GM21526 (cell line): Measurements from ENCODE around the gene TRIM67.
"Not testable (repeated sequence)": the region's sequence is repeated elsewhere in the genome, so short reads cannot be mapped to it uniquely, and the experiment has no call there.

ENCODE experiments used
- ATAC-seq: cut with Tn5 transposase; IDR thresholded peaks from one replicate; pipeline ENCODE4 v1.9.1; 2021; ENCODE audit warnings: moderate library complexity; ENCODE audit not compliant: unreplicated experiment, low FRiP score

TRIM67 gene

DNA sequence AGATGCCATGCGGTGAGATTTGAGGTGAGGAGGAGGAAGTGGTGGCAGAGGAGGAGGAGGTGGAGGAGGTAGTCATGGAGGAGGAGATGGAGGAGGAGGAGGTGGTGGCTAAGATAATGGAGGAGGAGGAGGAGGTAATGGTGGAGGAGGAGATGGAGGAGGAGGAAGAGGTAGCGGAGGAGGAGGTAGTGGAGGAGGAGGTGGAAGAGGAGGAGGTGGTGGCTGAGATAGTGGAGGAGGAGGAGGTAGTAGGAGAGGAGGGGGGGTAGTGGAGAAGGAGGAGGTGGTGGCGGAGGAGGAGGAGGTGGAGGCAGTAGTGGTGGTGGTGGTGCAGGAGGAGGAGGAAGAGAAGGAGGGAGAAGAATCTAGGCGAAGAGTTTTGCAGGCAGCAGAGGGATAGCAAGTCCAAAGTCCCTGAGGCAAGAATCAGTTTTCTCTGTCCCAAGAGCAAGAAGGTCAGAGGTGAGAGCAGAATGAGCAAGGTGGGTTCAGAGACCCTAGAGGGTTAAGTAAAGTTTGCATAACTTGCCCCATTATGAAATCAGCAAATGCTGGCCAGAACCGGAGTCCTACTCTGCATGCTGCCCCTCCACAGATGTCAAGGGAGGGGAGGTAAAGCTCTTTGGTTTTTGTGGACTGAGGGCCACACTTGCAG is 40.2 kb downstream of the TRIM67 start:
- no peak for ATAC-seq

DNA sequence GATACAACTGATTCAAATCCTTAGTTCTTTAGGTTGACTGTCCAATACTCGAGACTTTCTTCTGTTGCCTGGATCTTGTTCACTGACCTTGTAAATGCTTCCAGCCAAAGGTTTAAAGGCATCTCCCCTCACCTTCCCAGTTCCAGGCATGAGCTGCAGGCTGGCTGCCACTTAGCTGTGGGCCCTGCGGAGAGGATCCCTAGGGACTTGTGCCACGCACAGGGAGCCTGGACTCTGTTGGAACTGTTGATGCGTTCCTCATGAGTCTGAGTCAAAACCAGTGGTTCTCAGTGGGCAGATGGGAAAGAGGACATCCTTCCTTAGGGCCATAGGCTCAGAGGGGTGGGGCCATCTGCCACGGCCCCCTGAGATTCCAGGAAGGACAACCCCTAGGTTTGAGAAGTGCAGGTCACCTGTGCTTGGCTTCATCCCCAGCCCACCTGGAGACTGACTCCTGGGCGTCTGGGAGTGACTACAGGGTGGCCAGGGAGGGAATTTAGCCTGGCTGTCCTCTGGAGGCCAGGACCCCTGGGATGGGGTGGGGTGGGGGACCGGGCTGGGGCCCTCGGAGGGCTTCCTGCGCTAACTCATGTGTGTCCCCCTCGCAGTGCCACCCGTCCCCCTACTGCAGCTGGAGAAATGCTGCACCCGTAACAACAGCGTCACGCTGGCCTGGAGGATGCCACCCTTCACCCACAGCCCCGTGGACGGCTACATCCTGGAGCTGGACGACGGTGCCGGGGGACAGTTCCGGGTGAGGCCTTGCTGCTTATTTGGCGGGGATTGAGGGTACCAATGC is 41.6 kb downstream of the TRIM67 start:
- no peak for ATAC-seq

DNA sequence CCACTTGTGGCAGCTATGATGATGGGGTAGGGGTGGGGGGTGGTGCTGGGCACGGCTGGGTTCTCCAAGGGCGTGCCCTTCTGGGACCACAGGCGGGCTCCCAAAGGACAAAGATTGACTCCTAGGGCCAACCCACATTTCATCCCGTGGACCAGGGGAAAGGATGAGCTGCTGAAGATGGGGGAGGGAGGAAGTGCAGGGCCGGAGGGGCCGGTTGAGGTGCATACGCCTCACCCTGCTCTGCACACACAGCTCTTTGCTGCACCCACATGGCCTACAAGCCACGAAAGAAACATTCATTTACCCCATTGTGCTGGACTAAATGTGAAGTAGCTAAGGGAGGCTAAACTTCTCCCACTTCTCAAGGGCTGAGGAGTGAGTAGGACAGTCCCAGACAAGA is 45.0 kb downstream of the TRIM67 start:
- ATAC-seq, result no peak

DNA sequence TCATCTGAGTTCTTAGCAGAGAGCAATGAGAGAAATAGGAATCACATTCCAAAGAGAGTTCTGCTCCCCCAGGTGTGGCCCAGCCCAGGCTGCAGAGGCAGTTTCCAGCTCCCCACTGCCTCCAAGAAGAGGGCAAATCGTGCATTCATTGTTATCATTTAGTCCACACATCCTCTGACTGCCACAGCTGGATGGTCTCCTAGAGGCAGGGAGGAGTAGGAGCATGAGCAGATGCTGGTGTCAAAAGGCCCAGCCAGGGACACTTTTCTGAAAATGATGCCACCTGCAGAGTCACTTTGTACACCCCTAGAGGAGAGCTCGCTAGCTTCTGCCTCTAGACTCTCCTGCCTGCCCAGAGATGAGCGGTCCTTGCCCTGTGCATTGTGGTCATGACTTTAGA is 45.6 kb downstream of the TRIM67 start:
- ATAC-seq, result no peak

DNA sequence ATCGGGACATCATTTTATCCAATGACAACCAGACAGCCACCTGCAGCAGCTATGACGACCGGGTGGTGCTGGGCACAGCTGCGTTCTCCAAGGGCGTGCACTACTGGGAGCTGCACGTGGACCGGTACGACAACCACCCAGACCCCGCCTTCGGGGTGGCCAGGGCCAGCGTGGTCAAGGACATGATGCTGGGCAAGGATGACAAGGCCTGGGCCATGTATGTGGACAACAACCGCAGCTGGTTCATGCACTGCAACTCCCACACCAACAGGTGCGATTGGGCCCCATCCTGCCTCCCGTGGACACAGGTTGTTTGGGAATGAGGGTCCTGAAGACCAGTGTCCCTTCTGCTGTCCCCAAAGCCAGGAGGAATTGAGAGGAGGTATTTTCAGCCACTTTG is 47.1 kb downstream of the TRIM67 start:
- no peak for ATAC-seq

DNA sequence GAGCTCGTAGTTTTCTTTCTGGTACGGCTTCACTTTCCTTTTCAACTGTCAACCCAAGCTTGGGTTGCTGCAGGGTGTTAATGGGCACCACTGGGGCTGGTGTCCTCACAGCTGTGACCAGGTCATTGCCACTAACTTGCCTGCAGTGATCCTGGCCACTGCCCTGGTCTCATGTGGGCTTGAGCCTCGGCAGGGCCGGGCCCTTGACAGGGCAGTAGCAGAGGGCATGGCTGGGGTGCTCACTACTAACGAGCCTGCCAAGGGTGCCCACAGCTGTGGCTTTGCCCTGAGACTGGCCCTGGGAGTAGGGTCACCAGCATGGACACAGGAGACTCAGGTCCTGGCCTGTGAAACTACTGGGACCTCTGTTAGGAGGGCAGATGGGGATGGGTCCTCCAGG is 47.7 kb downstream of the TRIM67 start:
- no peak for ATAC-seq

DNA sequence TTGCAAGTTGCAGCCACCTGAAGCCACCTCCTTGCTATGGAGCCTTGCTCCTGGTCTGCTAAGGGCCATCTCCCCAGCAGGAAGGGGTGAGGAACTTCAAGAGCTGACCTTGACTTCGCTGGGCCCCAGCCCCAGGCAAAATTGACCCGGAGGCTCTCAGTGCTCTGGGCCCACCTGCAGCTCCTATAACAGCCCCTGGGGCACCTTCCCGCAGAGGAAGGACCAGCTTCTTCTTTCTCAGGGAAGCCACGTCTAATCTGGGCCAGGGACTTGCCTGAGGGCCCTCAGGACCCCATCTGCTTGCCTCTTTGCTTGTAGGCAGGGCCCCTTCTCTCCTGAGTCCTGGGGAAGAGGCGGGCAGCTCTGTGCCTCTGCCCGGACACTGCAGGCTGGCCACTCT is 48.3 kb downstream of the TRIM67 start:
- no peak for ATAC-seq

DNA sequence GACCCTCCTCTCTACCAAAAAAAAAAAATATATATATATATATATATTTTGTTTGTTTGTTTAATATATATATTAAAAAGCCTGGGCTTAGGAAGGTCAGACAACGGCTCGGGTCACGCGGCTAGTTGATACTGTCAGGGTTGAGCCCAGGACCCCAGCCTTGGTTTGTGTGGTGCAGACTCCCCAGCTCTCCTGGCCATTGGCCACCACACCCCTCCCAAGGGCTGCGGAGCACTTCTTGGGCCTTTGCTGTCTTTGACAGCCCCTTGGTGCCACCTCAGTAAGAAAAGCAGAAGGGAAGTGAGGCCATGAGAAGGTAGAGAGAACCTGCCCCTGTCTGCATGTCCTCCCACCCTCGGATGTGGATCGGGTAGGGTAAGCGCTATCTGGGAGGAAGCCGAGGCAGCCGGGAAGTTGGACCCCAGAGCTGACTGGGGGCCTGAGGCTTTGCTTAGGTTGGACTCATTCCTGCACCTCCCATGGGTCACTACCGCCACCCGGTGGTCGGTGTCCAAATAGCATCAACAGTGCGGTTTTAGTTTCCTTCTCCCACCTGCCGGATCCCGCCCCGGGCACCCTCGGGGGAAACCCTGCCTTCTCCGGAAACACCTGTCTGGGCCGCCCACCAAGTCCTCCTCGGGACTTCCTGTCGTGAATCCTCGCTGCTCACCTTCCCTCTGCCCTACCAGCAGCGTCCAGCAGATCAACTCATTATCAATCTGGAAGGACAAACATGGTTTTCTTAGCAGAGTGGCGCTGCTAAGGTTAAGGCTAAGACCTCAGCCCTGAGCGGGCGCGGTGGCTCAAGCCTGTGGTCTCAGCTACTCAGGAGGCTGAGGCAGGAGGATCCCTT is 49.4 kb downstream of the TRIM67 start:
- ATAC-seq, result peak; percentile 89

DNA sequence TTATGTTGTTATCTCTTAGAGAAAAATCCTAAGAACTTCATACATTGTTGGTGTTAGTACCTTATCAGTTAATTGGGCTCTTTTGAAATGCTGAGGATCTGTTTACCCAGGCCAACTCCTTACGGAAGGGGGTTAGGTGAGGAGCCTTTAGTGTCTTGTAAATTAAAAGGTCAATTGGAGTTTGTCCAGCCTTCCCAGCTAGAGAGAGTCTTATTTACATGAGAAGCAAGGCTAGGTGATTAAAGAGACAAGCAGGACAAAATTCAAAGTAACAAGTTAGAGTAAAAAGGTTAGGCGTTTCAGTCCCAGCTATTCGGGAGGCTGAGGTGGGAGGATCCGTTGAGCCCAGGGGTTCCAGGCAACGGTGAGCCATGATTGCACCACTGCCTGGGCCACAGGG is 50.4 kb downstream of the TRIM67 start:
- ATAC-seq, result not testable (repeated sequence)

DNA sequence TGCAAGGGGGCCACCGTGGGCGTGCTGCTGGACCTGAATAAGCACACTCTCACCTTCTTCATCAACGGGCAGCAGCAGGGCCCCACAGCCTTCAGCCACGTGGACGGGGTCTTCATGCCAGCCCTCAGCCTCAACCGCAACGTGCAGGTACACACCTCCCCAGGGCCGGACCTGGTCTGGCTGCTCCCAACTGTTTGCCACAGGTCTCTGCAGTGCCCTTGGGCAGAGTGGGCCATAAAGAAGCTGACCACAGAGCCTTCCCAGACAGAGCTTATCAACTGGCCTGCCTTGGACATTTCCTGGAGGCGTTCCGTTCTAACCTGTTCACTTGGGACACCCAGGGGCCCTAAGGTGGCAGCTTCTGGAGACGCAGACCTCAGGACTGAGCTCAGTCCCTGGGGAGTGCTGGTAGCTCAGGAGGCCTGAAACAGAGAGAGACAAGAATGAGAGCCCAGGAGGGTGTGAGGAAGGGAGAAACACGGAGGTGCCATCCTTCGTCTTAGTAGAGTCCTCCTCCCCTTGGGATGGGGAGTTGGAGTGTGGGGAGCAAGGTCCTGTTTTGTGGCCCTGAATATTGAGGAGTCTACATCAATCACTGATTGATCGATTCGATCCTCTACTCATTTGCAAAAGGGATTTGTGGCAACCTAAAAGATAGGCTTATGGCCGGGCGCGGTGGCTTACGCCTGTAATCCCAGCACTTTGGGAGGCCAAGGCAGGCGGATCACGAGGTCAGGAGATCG is 52.1 kb downstream of the TRIM67 start:
- ATAC-seq, result no peak

DNA sequence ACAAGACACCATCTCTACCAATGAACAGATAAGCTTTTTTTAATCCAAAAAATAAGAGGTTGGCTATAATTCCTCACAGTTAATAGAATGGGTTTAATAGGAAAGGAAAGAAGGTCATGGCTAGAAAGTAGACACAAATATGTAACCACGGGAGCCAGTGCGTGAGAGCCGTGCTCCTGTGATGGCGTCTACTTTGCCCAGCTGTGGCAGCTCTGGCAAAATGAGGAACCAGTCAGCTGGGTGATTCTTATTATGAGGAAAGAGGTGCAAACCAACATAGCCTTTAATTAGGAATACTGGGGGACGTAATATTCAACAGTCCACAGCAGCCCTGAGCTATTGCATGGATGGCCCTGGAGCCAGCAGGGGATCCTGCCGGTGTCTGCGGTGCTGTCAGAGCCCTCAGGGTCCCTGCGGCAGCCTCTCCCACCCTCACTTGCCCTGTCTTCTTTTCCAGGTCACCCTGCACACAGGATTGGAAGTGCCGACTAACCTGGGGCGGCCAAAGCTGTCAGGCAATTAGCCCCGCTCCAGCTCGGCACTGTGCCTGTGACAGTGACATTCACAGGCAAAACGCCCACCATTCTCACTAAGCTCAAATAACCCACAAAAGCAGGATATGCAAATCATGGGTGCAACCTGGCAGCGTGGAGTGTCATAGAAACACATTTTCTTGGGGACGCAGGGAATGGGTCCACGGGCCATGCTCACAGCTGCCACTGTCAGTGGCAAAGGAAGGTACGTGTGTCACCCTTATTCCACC is 53.2 kb downstream of the TRIM67 start:
- peak; percentile 30 for ATAC-seq

DNA sequence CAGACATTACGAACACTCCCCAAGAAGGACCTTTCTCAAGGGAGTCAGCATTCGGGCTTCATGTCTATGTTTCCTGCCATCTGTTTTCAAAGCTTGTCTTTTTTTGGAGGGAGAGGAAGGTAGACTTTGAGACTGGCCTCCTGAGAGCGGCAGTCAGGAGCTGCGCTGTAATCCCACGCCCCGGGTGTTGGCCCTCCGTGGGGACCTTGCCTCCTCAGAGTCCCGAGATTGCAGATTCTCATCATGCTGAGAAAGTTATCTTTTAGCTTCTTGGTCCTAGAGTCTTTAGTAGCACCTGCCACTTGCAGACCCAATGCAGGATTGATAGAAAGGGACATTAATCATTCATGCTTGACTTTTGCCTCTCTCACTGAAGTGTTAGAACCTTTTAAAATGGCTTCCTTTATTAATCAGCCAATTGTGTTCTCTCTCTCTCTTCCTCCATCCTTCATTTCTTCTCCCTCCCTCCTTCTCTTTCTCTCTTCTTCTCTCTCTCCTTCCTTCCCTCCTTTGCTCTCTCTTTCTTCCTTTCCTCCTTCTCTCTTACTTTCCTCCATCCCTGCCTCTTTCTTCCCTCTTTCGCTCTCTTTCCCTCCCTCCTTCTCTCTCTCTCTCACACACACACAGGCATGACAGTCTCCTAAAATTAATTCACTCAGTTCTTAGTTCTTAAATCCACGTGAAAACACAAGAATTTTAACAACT is 54.0 kb downstream of the TRIM67 start:
- ATAC-seq, result peak; percentile 20

DNA sequence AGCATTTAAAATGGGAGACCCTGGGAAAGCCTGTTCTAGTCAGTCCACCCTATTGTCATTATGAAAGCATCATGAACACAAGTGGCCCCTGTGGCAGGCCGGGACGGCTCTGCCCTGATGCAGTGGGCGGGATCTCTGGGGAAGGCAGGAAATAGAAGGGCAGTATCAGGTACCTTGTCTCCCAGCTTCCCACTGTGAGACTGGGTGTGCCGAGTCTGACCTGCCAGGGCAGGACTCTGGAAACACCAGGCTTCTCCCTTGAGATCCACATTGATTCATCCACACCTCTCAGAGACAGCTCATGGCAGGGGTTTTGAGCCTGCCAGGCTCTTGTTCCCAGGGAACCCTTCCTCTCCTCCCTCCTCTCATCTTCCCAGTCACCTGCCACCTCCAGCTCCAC is 54.6 kb downstream of the TRIM67 start:
- no peak for ATAC-seq

DNA sequence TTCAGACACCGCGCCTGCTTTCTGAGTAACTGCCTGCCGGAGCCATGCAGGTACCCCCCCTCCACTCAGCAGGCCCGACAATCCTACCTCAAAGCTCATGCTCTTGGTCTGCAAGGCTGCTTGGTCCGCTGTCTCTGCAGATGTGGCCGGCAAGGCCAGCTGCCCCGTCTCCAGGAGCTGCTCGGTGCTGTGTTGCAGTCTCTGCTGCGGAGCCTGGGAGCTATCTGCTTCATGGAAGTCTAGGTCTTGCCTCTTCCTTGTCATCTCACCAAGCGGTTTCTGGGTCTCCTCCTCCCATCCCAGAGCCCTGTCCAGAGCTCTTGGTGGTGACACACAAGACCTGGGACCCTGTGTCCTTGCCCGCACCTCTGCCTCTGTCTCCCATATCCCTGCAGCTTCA is 55.2 kb downstream of the TRIM67 start:
- no peak for ATAC-seq

DNA sequence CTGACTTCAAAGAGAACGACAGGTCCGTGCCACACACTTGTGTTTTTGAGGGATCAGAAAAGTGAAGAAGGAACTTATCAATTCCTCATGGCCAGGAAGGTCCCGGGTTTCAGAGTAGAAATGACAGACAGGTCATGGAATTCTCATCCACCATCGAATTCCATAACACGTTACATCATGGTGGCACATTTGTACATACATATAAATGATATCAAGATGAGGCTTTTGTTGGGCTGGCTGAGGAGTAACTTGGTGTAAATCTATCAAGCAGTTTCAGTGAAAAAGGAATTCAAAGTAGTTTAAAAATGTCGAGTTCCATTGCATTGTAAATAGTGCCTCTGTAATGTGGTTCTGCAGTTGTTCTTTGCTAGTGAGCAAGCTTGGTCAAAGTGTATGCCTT is 56.2 kb downstream of the TRIM67 start:
- no peak for ATAC-seq

DNA sequence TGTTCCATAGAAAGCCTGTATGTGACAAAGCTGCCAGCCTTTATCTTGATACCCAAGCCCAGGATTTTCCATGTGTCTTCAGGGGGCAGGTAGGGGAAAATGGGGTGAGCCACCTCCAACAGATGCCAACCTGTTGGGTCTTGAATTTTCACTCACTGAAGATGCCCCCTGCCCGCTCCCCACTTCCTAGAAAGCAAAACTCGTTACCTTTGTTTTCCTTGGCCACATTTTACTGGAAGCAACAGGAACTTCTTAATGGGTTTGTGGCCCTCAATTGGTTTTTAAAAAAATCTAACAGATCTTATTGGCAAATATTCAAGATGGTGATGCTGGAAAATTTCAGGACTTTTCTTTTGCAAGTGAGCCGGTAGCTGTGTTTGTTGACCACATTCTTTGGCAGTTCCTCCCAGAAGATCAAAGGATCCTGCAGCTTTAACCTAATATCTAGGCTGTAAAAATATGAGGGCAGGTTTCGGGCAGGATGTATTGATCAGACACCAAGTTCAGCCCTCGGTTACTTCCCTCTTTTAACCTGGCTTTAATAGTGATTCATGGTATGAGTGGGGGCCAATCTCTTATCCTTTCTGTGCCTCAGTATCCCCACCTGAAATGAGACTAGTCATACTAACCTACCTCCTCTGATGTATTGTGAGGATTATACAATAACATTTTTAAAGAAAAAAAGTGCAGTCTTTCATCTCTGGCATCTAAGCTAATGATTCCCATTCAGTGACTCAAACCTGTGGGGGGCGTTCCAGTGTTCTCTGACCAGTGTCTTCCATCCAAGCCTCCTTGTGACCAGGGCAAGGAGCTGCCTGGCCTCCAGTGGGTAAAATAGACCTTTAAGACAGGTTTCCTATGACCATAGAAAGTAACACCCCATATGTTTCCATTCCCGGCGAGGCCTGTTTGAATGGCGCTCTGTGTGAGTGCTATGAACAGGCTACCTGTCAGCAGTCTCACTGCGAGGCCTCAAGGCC is 57.9 kb downstream of the TRIM67 start:
- ATAC-seq, result no peak

DNA sequence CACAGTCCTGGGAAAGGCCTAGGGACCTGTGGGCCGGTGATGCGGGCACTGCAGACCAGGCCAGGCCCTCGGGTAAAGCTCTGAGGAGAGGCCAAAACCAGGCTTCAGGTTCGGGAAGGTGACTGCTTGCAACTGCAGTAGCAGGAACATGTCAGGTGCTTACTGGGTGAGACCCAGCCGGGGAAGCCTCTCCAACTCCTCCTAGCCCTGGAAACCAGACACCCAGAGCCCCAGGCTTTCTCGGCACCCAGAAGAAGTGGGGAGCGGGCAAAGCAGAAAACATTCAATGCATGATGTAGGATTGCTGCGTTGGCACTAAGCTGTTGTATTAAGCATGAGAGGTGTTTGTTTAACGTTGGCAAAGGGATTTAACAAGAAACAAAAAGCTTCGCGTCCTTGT is 58.9 kb downstream of the TRIM67 start:
- no peak for ATAC-seq

DNA sequence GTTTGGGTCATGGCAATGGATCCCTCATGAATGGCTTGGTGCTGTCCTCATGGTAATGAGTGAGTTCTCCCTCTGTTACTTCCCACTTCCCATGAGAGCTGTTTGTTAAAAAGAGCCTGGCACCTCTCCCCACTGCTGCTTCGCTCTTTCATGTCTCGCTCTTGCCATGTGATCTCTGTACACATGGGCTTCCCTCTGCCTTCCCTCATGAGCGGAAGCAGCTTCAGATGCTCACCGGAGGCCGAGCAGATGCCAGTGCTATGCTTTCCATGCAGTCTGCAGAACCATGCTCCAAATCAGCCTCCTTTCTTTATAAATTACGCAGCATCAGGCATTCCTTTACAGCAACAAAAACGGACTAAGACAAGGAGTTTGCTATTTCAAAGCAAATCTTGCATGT is 64.3 kb downstream of the TRIM67 start:
- ATAC-seq, result no peak
